Thyroid gland (tissue), 4 donors: ENCODE data around the gene ADGRE3. TPM values are rescaled to one million over a fixed set of nuclear protein-coding genes. Genes with fewer than 3 reads are reported as not detected.

Source experiments
- DNase-seq, 2 donors: peaks; one replicate each; pipeline ENCODE4 v3.0.0-alpha.2; 2019
- H3K27ac ChIP-seq, 3 donors: fragments of 200-600 bp; sonication (generic); 1 replicate in 2 of 3; 2 replicates in 1 of 3; pipeline ENCODE4 v1.5.1; 2016 to 2019; ENCODE audit warnings: mild to moderate bottlenecking in 1 of 3, moderate library complexity in 1 of 3
- H3K27me3 ChIP-seq: fragments of 200-600 bp; sonication (generic); one replicate; pipeline ENCODE4 v1.5.1; 2019
- H3K36me3 ChIP-seq, 2 donors: fragments of 200-600 bp; sonication (generic); one replicate each; pipeline ENCODE4 v1.5.1; 2016 to 2019
- H3K4me1 ChIP-seq, 2 donors: fragments of 200-600 bp; sonication (generic); one replicate each; pipeline ENCODE4 v1.5.1; 2017 to 2019
- H3K4me3 ChIP-seq, 3 donors: fragments of 200-600 bp; sonication (generic); replicated peaks in 1 of 3; 1 replicate in 2 of 3; 2 replicates in 1 of 3; pipeline ENCODE4 v1.5.1; 2016; ENCODE audit warnings: mild to moderate bottlenecking in 1 of 3
- H3K9me3 ChIP-seq: fragments of 200-600 bp; sonication (generic); one replicate; pipeline ENCODE4 v1.5.1; 2017
- CTCF ChIP-seq, 6 experiments: fragments of 200-600 bp in 3 of 6; fragments of 450-650 bp in 3 of 6; sonication (generic) in 3 of 6; IDR thresholded peaks; one replicate each; pipeline ENCODE4 v1.5.1; 2016 to 2019; ENCODE audit warnings: antibody characterized with exemption in 6 of 6, mild to moderate bottlenecking in 2 of 6, inconsistent platforms in 1 of 6, moderate library complexity in 1 of 6
- POLR2A ChIP-seq, 2 donors: fragments of 450-650 bp; IDR thresholded peaks; one replicate each; pipeline ENCODE4 v1.6.1; 2017; ENCODE audit warnings: antibody characterized with exemption in 2 of 2, mild to moderate bottlenecking in 2 of 2, moderate library complexity in 1 of 2
- WGBS, 2 donors: methylation state at CpG; one replicate each; pipeline ENCODE4 v1.1.5; 2017; 5-methylcytosine and 5-hydroxymethylcytosine counted together
- intact Hi-C: fragments of 100-400 bp; cut with DNase I; formaldehyde crosslinking; loops from one replicate; pipeline ENCODE4 v1.15.1; 2023
- total RNA-seq, 4 donors: library from RNA; depleted of rRNA; stranded (reverse); fragments of >200 nt; gene quantifications; one replicate each; pipeline ENCODE4 v1.2.3, GENCODE V29; 2016

ADGRE3 gene
- total RNA-seq, 4 donors from 2014 or later: 0.24 TPM; not detected in 3

GRCh38 chr19:14582894-14583340, 91.7 kb downstream of the ADGRE3 start, which contains the start of gene CLEC17A:
Gene CLEC17A, plus strand, starts transcription at chr19:14583084. Its CDS starts 77 bp downstream, at chr19:14583161.
- Histone ChIP-seq H3K27ac (no peak within 1 kb of the TSS), H3K4me3 (no peak within 1 kb of the TSS), H3K27me3 (no peaks in the 10 kb centered on the region), H3K4me1 (no peaks in the 10 kb centered on the region), H3K9me3 (no peaks in the 10 kb centered on the region), H3K36me3 (no peaks in the 10 kb centered on the region)
- 48 to 56% methylated on average over 4 to 6 of the region's 6 CpGs for WGBS, 2 donors
- TF ChIP-seq POLR2A (IDR thresholded peaks at IDR 0.05) (no peak), CTCF (IDR thresholded peaks at IDR 0.05) (no peak)
- no peak for DNase-seq
- intact Hi-C loops: no loop called here

GRCh38 chr19:14580623-14581237, 93.9 kb downstream of the ADGRE3 start:
- no peak for DNase-seq
- Histone ChIP-seq H3K27ac (no peak overlapping the region), H3K4me3 (no peak overlapping the region), H3K27me3 (no peaks in the 10 kb centered on the region), H3K9me3 (no peaks in the 10 kb centered on the region), H3K4me1 (no peaks in the 10 kb centered on the region), H3K36me3 (no peaks in the 10 kb centered on the region)
- TF ChIP-seq CTCF (IDR thresholded peaks at IDR 0.05) (no peak), POLR2A (IDR thresholded peaks at IDR 0.05) (no peak)
- WGBS, 2 donors: 59 to 62% methylated on average over 6 of the region's 6 CpGs
- intact Hi-C loops: no loop called here

GRCh38 chr19:14577885-14578427, 96.7 kb downstream of the ADGRE3 start:
- intact Hi-C loops: loop anchor here (10.0 kb wide), 1 partner anchor 307 kb away; the partner anchor contains the start of gene OR7A17

GRCh38 chr19:14577264-14577663, 97.4 kb downstream of the ADGRE3 start:
- no peaks in the 10 kb centered on the region for H3K27me3 ChIP-seq
- H3K4me1 ChIP-seq: no peaks in the 10 kb centered on the region
- DNase-seq: no peak
- no peaks in the 10 kb centered on the region for H3K36me3 ChIP-seq
- intact Hi-C loops: loop anchor here (10.0 kb wide), 1 partner anchor 308 kb away; the partner anchor contains the start of gene OR7A17
- TF ChIP-seq POLR2A (IDR thresholded peaks at IDR 0.05) (no peak), CTCF (IDR thresholded peaks at IDR 0.05) (no peak)
- H3K27ac ChIP-seq: no peak overlapping the region
- 81 to 84% methylated on average over 5 of the region's 5 CpGs for WGBS, 2 donors
- no peak overlapping the region for H3K4me3 ChIP-seq
- H3K9me3 ChIP-seq: no peaks in the 10 kb centered on the region

More at GRCh38 chr19:14577885-14578427, 96.7 kb downstream of the ADGRE3 start:
- no peaks in the 10 kb centered on the region for H3K9me3 ChIP-seq
- no peak for DNase-seq
- TF ChIP-seq POLR2A (IDR thresholded peaks at IDR 0.05): no peak
- TF ChIP-seq CTCF (IDR thresholded peaks at IDR 0.05): no peak
- no peaks in the 10 kb centered on the region for H3K36me3 ChIP-seq
- H3K4me1 ChIP-seq: no peaks in the 10 kb centered on the region
- H3K4me3 ChIP-seq: no peak overlapping the region
- H3K27ac ChIP-seq: no peak overlapping the region
- WGBS, 2 donors: 44 to 51% methylated on average over 6 of the region's 6 CpGs
- no peaks in the 10 kb centered on the region for H3K27me3 ChIP-seq

GRCh38 chr19:14576363-14576762, 98.3 kb downstream of the ADGRE3 start:
- intact Hi-C loops: loop anchor here (10.0 kb wide), 1 partner anchor 308 kb away; the partner anchor contains the start of gene OR7A17

More at GRCh38 chr19:14576363-14576762, 98.3 kb downstream of the ADGRE3 start:
- Histone ChIP-seq H3K27ac (no peak overlapping the region), H3K4me1 (peaks cover 0 to 1% of the 10 kb centered on the region in 2 donors), H3K36me3 (no peaks in the 10 kb centered on the region), H3K4me3 (no peak overlapping the region), H3K9me3 (no peaks in the 10 kb centered on the region), H3K27me3 (no peaks in the 10 kb centered on the region)
- TF ChIP-seq POLR2A (IDR thresholded peaks at IDR 0.05): no peak
- no peak for TF ChIP-seq CTCF (IDR thresholded peaks at IDR 0.05)
- DNase-seq: no peak
- 83 to 87% methylated on average over 8 of the region's 8 CpGs for WGBS, 2 donors
